ENCODE measurements around the gene SLC22A4. TPM values are rescaled to one million over a fixed set of nuclear protein-coding genes. Genes with fewer than 3 reads are reported as not detected.

Gene SLC22A4
- total and polyA plus RNA-seq, 2 experiments from 2014 or later = 24.0 to 26.0 TPM

DNA sequence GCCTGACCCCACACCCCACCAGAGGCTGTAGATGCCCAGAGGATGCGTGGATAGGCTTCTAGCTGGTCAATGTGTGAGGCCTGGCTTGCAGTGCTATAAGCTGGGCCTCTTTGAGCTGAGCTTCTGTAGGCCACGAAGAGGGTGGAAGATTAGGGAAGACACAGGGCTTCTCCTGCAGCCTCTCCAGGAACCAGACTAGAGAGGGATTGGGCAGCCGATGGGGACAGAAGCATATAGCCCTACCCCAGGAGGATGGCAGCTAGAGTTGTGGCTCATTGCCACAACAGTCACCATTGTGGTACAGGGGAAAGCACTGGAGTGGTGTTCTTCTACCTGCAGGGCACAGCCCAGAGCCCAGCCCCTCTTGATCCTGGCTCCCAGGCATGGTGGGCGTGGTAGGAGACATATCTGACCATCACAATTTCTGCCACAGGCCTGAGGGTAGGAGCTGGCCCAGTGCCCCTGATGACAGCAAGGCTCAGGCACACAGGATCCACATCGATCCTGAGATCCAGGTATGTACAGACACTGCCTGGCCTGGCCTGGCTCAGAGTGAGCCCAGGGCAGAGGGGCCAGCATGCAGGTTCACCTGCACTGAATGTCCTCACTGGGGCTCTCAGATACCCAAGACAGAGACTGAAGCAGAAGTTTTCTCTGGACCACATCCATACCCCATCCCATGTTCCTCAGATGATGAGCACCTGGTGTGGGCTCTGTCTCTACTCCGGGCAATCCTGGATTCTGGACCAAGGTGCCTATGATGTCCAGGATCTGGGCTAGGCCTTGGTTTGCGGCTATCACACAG lies 28.0 kb upstream of the SLC22A4 start:
- no peaks in the 10 kb centered on the region for H3K9me3 ChIP-seq (ENCODE audit: low read depth)
- in situ Hi-C loops (cut with MboI) = no loop called here
- DNase-seq = no peak
- H3K4me3 ChIP-seq = no peak overlapping the region
- H3K9me2 ChIP-seq (ENCODE audit: insufficient read depth) = no peaks in the 10 kb centered on the region
- H3K27me3 ChIP-seq (replicated peaks; ENCODE audit: insufficient read depth) = no peaks in the 10 kb centered on the region
- peak overlapping the region; percentile 42 for H3K4me2 ChIP-seq (ENCODE audit: unreplicated experiment)
- TF ChIP-seq EZH2 (IDR thresholded peaks at IDR 0.05; ENCODE audit: insufficient read depth, poor library complexity, severe bottlenecking) (no peak), EZH2phosphoT487 (IDR thresholded peaks at IDR 0.05; ENCODE audit: insufficient read depth, low read depth) (no peak)
- peak overlapping the region; percentile 74 for H3K9ac ChIP-seq
- H3F3A ChIP-seq (ENCODE audit: insufficient read depth) = peaks cover 26% of the 10 kb centered on the region
- H3K4me1 ChIP-seq (ENCODE audit: insufficient read depth) = peaks cover 62% of the 10 kb centered on the region
- H3K79me2 ChIP-seq (ENCODE audit: insufficient read depth) = peaks cover 37% of the 10 kb centered on the region
- peaks cover 25% of the 10 kb centered on the region; the same call in 1 of the 2 replicates for H3K36me3 ChIP-seq (ENCODE audit: low read depth)
- H2AFZ ChIP-seq = no peak overlapping the region
- no peaks in the 10 kb centered on the region for H4K20me1 ChIP-seq (ENCODE audit: insufficient read depth)
- 62 to 69% methylated on average over 7 of the region's 7 CpGs for WGBS, 2 experiments (ENCODE audit: low coverage in 1 of 2, low lambda C conversion rate in 2 of 2, missing lambda C conversion rate in 2 of 2)
- peak overlapping the region; percentile 93 for H3K27ac ChIP-seq

DNA sequence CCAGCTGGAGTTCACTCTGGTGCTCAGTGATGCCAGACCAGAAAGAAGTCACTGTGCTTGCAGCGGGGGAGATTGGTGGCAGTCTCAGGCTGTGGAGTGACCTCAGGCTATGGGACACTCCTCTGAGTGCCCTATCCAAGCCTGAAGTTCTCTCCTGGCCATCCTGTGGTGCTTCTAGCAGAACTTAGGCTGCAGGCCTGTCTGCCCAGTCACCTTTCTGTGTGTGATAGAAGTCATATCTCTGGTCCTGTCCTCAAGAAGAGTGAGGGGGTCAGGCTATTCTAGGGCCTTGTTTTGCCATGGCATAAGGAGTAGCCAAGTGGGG lies 27.4 kb upstream of the SLC22A4 start:
- in situ Hi-C loops (cut with MboI) = no loop called here
- Histone ChIP-seq H3K4me2 (ENCODE audit: unreplicated experiment) (no peak overlapping the region), H3K9me2 (ENCODE audit: insufficient read depth) (no peaks in the 10 kb centered on the region), H2AFZ (no peak overlapping the region), H4K20me1 (ENCODE audit: insufficient read depth) (no peaks in the 10 kb centered on the region), H3F3A (ENCODE audit: insufficient read depth) (peaks cover 26% of the 10 kb centered on the region), H3K4me1 (ENCODE audit: insufficient read depth) (peaks cover 57% of the 10 kb centered on the region), H3K36me3 (ENCODE audit: low read depth) (peaks cover 25% of the 10 kb centered on the region; the same call in 1 of the 2 replicates), H3K9ac (0 out of 2 replicates have a peak overlapping the region, but pooled peaks have one; percentile 74), H3K27ac (no peak overlapping the region), H3K79me2 (ENCODE audit: insufficient read depth) (peaks cover 31% of the 10 kb centered on the region), H3K27me3 (replicated peaks; ENCODE audit: insufficient read depth) (no peaks in the 10 kb centered on the region), H3K9me3 (ENCODE audit: low read depth) (no peaks in the 10 kb centered on the region), H3K4me3 (no peak overlapping the region)
- 92 to 100% methylated on average over 1 of the region's 1 CpG for WGBS, 2 experiments (ENCODE audit: low coverage in 1 of 2, low lambda C conversion rate in 2 of 2, missing lambda C conversion rate in 2 of 2)
- no peak for TF ChIP-seq EZH2phosphoT487 (IDR thresholded peaks at IDR 0.05; ENCODE audit: insufficient read depth, low read depth)
- no peak for TF ChIP-seq EZH2 (IDR thresholded peaks at IDR 0.05; ENCODE audit: insufficient read depth, poor library complexity, severe bottlenecking)
- DNase-seq = no peak

- H3K36me3 ChIP-seq (ENCODE audit: low read depth) = peaks cover 29% of the 10 kb centered on the region; the same call in 1 of the 2 replicates
These were observed 26.9 kb upstream of the SLC22A4 start for GRCh38 chr5:132267166-132267739.

DNA sequence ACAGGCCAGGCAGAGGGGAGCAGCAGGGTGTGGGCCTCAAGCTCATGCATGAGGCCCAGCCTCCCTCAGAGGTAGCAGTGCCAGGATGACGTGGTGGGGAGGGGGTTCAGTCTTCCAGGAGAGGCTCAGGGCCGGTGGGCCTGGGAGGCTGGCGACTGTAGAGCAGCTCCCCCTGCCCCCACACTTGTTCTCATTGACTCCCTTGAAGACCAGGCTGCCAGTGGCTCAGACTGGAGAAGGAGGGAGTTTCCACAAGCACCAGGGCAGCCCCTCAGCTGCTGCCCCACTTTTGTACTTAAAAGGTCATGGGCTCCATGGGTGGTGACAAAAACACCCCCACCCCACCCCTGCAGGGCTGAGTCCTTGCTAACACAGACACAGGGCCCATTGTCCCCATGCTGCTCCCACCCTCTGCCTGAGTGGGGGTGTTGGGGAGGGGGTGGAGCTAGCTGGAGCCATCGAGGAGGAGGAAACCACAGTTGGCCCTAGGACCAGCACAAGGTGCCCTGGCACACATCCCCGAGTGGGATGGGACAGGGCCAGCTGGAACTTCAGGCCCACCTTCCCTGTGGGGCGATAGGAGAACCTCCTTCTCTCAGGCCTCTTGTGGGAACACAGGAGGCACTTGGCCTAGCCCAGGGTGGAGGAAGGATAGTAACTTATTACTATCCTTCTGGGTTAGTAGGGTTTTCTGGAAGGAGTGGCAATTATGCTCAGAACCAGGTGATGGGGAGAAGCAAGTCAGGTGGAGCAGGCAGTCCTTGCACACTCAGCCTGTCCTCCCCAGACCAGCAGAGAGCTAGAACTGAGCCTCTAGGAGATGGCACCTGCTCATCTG lies 26.0 kb upstream of the SLC22A4 start:
- Histone ChIP-seq H3K4me3 (no peak overlapping the region), H3K9ac (peak overlapping the region; percentile 70), H3K27ac (peak overlapping the region; percentile 61), H3K4me2 (ENCODE audit: unreplicated experiment) (no peak overlapping the region), H3F3A (ENCODE audit: insufficient read depth) (peaks cover 25% of the 10 kb centered on the region), H4K20me1 (ENCODE audit: insufficient read depth) (no peaks in the 10 kb centered on the region), H3K4me1 (ENCODE audit: insufficient read depth) (peaks cover 52% of the 10 kb centered on the region), H3K27me3 (replicated peaks; ENCODE audit: insufficient read depth) (no peaks in the 10 kb centered on the region), H3K36me3 (ENCODE audit: low read depth) (peaks cover 31% of the 10 kb centered on the region; the same call in 1 of the 2 replicates), H3K79me2 (ENCODE audit: insufficient read depth) (peaks cover 25% of the 10 kb centered on the region), H3K9me2 (ENCODE audit: insufficient read depth) (no peaks in the 10 kb centered on the region), H2AFZ (no peak overlapping the region), H3K9me3 (ENCODE audit: low read depth) (no peaks in the 10 kb centered on the region)
- WGBS, 2 experiments (ENCODE audit: low coverage in 1 of 2, low lambda C conversion rate in 2 of 2, missing lambda C conversion rate in 2 of 2) = 62 to 68% methylated on average over 6 of the region's 6 CpGs
- TF ChIP-seq EZH2phosphoT487 (IDR thresholded peaks at IDR 0.05; ENCODE audit: insufficient read depth, low read depth) = no peak
- no peak for TF ChIP-seq EZH2 (IDR thresholded peaks at IDR 0.05; ENCODE audit: insufficient read depth, poor library complexity, severe bottlenecking)
- in situ Hi-C loops (cut with MboI) = no loop called here
- no peak for DNase-seq

More at GRCh38 chr5:132267166-132267739, 26.9 kb upstream of the SLC22A4 start:
- no peak overlapping the region for H3K4me3 ChIP-seq
- H3K9me3 ChIP-seq (ENCODE audit: low read depth) = no peaks in the 10 kb centered on the region
- H2AFZ ChIP-seq = no peak overlapping the region
- H3K27ac ChIP-seq = no peak overlapping the region
- H3K27me3 ChIP-seq (replicated peaks; ENCODE audit: insufficient read depth) = no peaks in the 10 kb centered on the region
- TF ChIP-seq EZH2phosphoT487 (IDR thresholded peaks at IDR 0.05; ENCODE audit: insufficient read depth, low read depth) (no peak), EZH2 (IDR thresholded peaks at IDR 0.05; ENCODE audit: insufficient read depth, poor library complexity, severe bottlenecking) (no peak)
- in situ Hi-C loops (cut with MboI) = no loop called here
- DNase-seq = no peak
- peaks cover 26% of the 10 kb centered on the region for H3F3A ChIP-seq (ENCODE audit: insufficient read depth)
- peaks cover 56% of the 10 kb centered on the region for H3K4me1 ChIP-seq (ENCODE audit: insufficient read depth)
- no peaks in the 10 kb centered on the region for H3K9me2 ChIP-seq (ENCODE audit: insufficient read depth)
- peaks cover 27% of the 10 kb centered on the region for H3K79me2 ChIP-seq (ENCODE audit: insufficient read depth)
- H3K4me2 ChIP-seq (ENCODE audit: unreplicated experiment) = no peak overlapping the region
- H3K9ac ChIP-seq = no peak overlapping the region
- no peaks in the 10 kb centered on the region for H4K20me1 ChIP-seq (ENCODE audit: insufficient read depth)

Data from GM23248 (cell line).